GM23338 (cell line): ENCODE results near the gene RPL15.

Experiments used
- CREB1 ChIP-seq: fragments of 250-450 bp; sonication (Bioruptor Pico); IDR thresholded peaks from 2 replicates; pipeline ENCODE4 v1.5.0; 2020; ENCODE audit warnings: low read depth, mild to moderate bottlenecking, moderate library complexity
- EZH2 ChIP-seq: fragments of 200-600 bp; sonication (generic); IDR thresholded peaks from one replicate; pipeline ENCODE4 v1.8.0; 2017; ENCODE audit warnings: antibody characterized with exemption, mild to moderate bottlenecking, low read depth; ENCODE audit not compliant: unreplicated experiment
- EZH2phosphoT487 ChIP-seq: fragments of 200-600 bp; sonication (generic); IDR thresholded peaks from one replicate; pipeline ENCODE4 v1.8.1; 2018; ENCODE audit warnings: antibody characterized with exemption; ENCODE audit not compliant: unreplicated experiment
- JUNB ChIP-seq: IDR thresholded peaks from one replicate; pipeline ENCODE4 v1.6.1; 2016; ENCODE audit warnings: antibody characterized with exemption; ENCODE audit not compliant: unreplicated experiment
- NANOG ChIP-seq: IDR thresholded peaks from 2 replicates; pipeline ENCODE4 v1.6.1; 2016; ENCODE audit warnings: antibody characterized with exemption, borderline replicate concordance
- POLR2AphosphoS5 ChIP-seq: IDR thresholded peaks from 2 replicates; pipeline ENCODE4 v1.6.1; 2016; ENCODE audit warnings: antibody characterized with exemption, low read depth
- STAT1 ChIP-seq: IDR thresholded peaks from one replicate; pipeline ENCODE4 v1.6.1; 2016; ENCODE audit warnings: antibody characterized with exemption; ENCODE audit not compliant: unreplicated experiment
- ZNF114 ChIP-seq: fragments of 250-450 bp; sonication (Bioruptor Pico); IDR thresholded peaks from 2 replicates; pipeline ENCODE4 v1.5.0; 2020; ENCODE audit warnings: mild to moderate bottlenecking, moderate library complexity
- ZNF331 ChIP-seq: fragments of 250-450 bp; sonication (Bioruptor Pico); IDR thresholded peaks from 2 replicates; pipeline ENCODE4 v1.5.0; 2020; ENCODE audit warnings: low read depth, mild to moderate bottlenecking, moderate library complexity
- ZNF462 ChIP-seq: fragments of 250-450 bp; sonication (Bioruptor Pico); IDR thresholded peaks from 2 replicates; pipeline ENCODE4 v1.5.0; 2020; ENCODE audit warnings: mild to moderate bottlenecking, moderate library complexity
- TF ChIP-seq, protein P1 (sequence below), 2 experiments: fragments of 200-600 bp in 1 of 2; sonication (generic) in 1 of 2; conservative IDR thresholded peaks; 2 replicates each; pipeline versions ENCODE4 v1.5.1 to v1.6.1; 2016 to 2017; ENCODE audit warnings: antibody characterized with exemption in 2 of 2, low read depth in 2 of 2, mild to moderate bottlenecking in 2 of 2, moderate library complexity in 1 of 2
- TF ChIP-seq, protein P2 (sequence below): IDR thresholded peaks from 2 replicates; pipeline ENCODE4 v1.6.1; 2016; ENCODE audit warnings: antibody characterized with exemption
- TF ChIP-seq, protein P3 (sequence below): IDR thresholded peaks from one replicate; pipeline ENCODE4 v1.6.1; 2018; ENCODE audit warnings: antibody characterized with exemption; ENCODE audit not compliant: unreplicated experiment

GRCh38 chr3:23961913-23962312 is 45.0 kb downstream of the RPL15 start:
- TF ChIP-seq, protein P1, sequence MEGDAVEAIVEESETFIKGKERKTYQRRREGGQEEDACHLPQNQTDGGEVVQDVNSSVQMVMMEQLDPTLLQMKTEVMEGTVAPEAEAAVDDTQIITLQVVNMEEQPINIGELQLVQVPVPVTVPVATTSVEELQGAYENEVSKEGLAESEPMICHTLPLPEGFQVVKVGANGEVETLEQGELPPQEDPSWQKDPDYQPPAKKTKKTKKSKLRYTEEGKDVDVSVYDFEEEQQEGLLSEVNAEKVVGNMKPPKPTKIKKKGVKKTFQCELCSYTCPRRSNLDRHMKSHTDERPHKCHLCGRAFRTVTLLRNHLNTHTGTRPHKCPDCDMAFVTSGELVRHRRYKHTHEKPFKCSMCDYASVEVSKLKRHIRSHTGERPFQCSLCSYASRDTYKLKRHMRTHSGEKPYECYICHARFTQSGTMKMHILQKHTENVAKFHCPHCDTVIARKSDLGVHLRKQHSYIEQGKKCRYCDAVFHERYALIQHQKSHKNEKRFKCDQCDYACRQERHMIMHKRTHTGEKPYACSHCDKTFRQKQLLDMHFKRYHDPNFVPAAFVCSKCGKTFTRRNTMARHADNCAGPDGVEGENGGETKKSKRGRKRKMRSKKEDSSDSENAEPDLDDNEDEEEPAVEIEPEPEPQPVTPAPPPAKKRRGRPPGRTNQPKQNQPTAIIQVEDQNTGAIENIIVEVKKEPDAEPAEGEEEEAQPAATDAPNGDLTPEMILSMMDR (conservative IDR thresholded peaks at IDR 0.05; ENCODE audit: low read depth in 2 of 2): no peak
- TF ChIP-seq POLR2AphosphoS5 (no peak), NANOG (no peak), ZNF114 (no peak), JUNB (no peak), EZH2 (no peak), EZH2phosphoT487 (no peak), CREB1 (CRISPR knock-in tag) (no peak), STAT1 (no peak), ZNF331 (CRISPR knock-in tag) (no peak), ZNF462 (CRISPR knock-in tag) (no peak)
- TF ChIP-seq, protein P2, sequence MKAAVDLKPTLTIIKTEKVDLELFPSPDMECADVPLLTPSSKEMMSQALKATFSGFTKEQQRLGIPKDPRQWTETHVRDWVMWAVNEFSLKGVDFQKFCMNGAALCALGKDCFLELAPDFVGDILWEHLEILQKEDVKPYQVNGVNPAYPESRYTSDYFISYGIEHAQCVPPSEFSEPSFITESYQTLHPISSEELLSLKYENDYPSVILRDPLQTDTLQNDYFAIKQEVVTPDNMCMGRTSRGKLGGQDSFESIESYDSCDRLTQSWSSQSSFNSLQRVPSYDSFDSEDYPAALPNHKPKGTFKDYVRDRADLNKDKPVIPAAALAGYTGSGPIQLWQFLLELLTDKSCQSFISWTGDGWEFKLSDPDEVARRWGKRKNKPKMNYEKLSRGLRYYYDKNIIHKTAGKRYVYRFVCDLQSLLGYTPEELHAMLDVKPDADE: no peak
- TF ChIP-seq, protein P3, sequence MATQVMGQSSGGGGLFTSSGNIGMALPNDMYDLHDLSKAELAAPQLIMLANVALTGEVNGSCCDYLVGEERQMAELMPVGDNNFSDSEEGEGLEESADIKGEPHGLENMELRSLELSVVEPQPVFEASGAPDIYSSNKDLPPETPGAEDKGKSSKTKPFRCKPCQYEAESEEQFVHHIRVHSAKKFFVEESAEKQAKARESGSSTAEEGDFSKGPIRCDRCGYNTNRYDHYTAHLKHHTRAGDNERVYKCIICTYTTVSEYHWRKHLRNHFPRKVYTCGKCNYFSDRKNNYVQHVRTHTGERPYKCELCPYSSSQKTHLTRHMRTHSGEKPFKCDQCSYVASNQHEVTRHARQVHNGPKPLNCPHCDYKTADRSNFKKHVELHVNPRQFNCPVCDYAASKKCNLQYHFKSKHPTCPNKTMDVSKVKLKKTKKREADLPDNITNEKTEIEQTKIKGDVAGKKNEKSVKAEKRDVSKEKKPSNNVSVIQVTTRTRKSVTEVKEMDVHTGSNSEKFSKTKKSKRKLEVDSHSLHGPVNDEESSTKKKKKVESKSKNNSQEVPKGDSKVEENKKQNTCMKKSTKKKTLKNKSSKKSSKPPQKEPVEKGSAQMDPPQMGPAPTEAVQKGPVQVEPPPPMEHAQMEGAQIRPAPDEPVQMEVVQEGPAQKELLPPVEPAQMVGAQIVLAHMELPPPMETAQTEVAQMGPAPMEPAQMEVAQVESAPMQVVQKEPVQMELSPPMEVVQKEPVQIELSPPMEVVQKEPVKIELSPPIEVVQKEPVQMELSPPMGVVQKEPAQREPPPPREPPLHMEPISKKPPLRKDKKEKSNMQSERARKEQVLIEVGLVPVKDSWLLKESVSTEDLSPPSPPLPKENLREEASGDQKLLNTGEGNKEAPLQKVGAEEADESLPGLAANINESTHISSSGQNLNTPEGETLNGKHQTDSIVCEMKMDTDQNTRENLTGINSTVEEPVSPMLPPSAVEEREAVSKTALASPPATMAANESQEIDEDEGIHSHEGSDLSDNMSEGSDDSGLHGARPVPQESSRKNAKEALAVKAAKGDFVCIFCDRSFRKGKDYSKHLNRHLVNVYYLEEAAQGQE: no peak
